IMR-90 (cell line): ENCODE results near the gene ADISSP. TPM values are rescaled to one million over a fixed set of nuclear protein-coding genes. Genes with fewer than 3 reads are reported as not detected.

Source experiments
- ATAC-seq: fragments of 200-7000 bp; cut with Tn5 transposase; 2 replicates; pipeline ENCODE4 v1.9.1; 2020; ENCODE audit warnings: low read depth, mild to moderate bottlenecking, moderate library complexity
- BruUV-seq: library from RNA; stranded (reverse); fragments of 400-500 nt; replicated peaks from 2 replicates; lab custom pipeline; 2021; lab: Mats Ljungman, UMichigan
- CTCF ChIA-PET: fragments of 300-600 bp; formaldehyde crosslinking; extraction: SDS; loops from one replicate; lab custom pipeline; 2021; ENCODE audit warnings: antibody characterized with exemption; lab: Yijun Ruan, JAX
- POLR2A ChIA-PET: fragments of 300-600 bp; sonication (Branson Sonifier 250); formaldehyde crosslinking; loops from one replicate; lab custom pipeline; 2022; ENCODE audit warnings: antibody characterized with exemption; ENCODE audit not compliant: unreplicated experiment; lab: Charles Lee
- DNase-seq: peaks from one replicate; pipeline ENCODE4 v3.0.0; 2013
- H2AFZ ChIP-seq: replicated peaks from 2 replicates; pipeline ENCODE3; 2013; ENCODE audit warnings: low read length, mild to moderate bottlenecking; ENCODE audit not compliant: poor library complexity
- H2AK5ac ChIP-seq: 2 replicates; pipeline ENCODE4 v1.6.1; 2013; ENCODE audit warnings: low read depth, low read length, inconsistent platforms
- H2AK9ac ChIP-seq: replicated peaks from 2 replicates; pipeline ENCODE3; 2013; ENCODE audit warnings: mild to moderate bottlenecking, low read depth, low read length, moderate library complexity; ENCODE audit not compliant: poor library complexity
- H2BK120ac ChIP-seq: 2 replicates; pipeline ENCODE4 v1.6.1; 2013; ENCODE audit warnings: low read depth, low read length, inconsistent platforms
- H2BK15ac ChIP-seq: 3 replicates; pipeline ENCODE4 v1.6.1; 2013; ENCODE audit warnings: low read depth, low read length, inconsistent platforms
- H2BK20ac ChIP-seq: 2 replicates; pipeline ENCODE4 v1.6.1; 2013; ENCODE audit warnings: low read depth, mild to moderate bottlenecking, inconsistent platforms, low read length, moderate library complexity
- H2BK5ac ChIP-seq: 2 replicates; pipeline ENCODE4 v1.6.1; 2013; ENCODE audit warnings: mild to moderate bottlenecking, low read depth, low read length, inconsistent platforms; ENCODE audit not compliant: poor library complexity, severe bottlenecking
- H3K14ac ChIP-seq: replicated peaks from 2 replicates; pipeline ENCODE4 v1.6.1; 2013; ENCODE audit warnings: low read depth, low read length, inconsistent platforms
- H3K18ac ChIP-seq: 2 replicates; pipeline ENCODE4 v1.6.1; 2013; ENCODE audit warnings: low read depth, low read length, control low read depth
- H3K23ac ChIP-seq: 2 replicates; pipeline ENCODE4 v1.6.1; 2013; ENCODE audit warnings: low read depth, low read length, inconsistent platforms
- H3K27ac ChIP-seq: 2 replicates; pipeline ENCODE4 v1.5.1; 2013; ENCODE audit warnings: mild to moderate bottlenecking, control low read depth, low read length; ENCODE audit not compliant: insufficient read depth
- H3K27me3 ChIP-seq: 2 replicates; pipeline ENCODE4 v1.6.1; 2013; ENCODE audit warnings: low read length; ENCODE audit not compliant: control insufficient read depth, insufficient read depth
- H3K36me3 ChIP-seq: 2 replicates; pipeline ENCODE4 v1.6.1; 2013; ENCODE audit warnings: low read length, mixed read lengths; ENCODE audit not compliant: control insufficient read depth, insufficient read depth
- H3K4ac ChIP-seq: 2 replicates; pipeline ENCODE4 v1.6.1; 2013; ENCODE audit warnings: low read depth, low read length, inconsistent platforms
- H3K4me1 ChIP-seq: 2 replicates; pipeline ENCODE4 v1.6.1; 2013; ENCODE audit warnings: low read length, mixed read lengths; ENCODE audit not compliant: control insufficient read depth, insufficient read depth
- H3K4me2 ChIP-seq: 2 replicates; pipeline ENCODE4 v1.6.1; 2013; ENCODE audit warnings: low read depth, mild to moderate bottlenecking, control low read depth, low read length, moderate library complexity
- H3K4me3 ChIP-seq: 2 replicates; pipeline ENCODE4 v1.5.1; 2013; ENCODE audit warnings: low read depth, mild to moderate bottlenecking, control low read depth, low read length, moderate library complexity; ENCODE audit not compliant: insufficient read depth
- H3K56ac ChIP-seq: 2 replicates; pipeline ENCODE4 v1.6.1; 2013; ENCODE audit warnings: low read length, inconsistent platforms; ENCODE audit not compliant: insufficient read depth; ENCODE audit errors: extremely low read depth
- H3K79me1 ChIP-seq, 2 experiments: 2 replicates each; pipeline ENCODE4 v1.6.1; 2013; ENCODE audit warnings: low read length in 2 of 2, inconsistent platforms in 1 of 2, low read depth in 1 of 2
- H3K9ac ChIP-seq: 2 replicates; pipeline ENCODE4 v1.6.1; 2013; ENCODE audit warnings: low read depth, low read length, control low read depth
- H3K9me1 ChIP-seq: 2 replicates; pipeline ENCODE4 v1.6.1; 2013; ENCODE audit warnings: low read length, inconsistent platforms; ENCODE audit not compliant: insufficient read depth
- H3K9me3 ChIP-seq: 2 replicates; pipeline ENCODE4 v1.6.1; 2013; ENCODE audit warnings: low read length; ENCODE audit not compliant: control insufficient read depth, insufficient read depth
- H4K20me1 ChIP-seq: 2 replicates; pipeline ENCODE4 v1.6.1; 2013; ENCODE audit warnings: low read length, inconsistent platforms; ENCODE audit not compliant: insufficient read depth
- H4K5ac ChIP-seq: 2 replicates; pipeline ENCODE4 v1.6.1; 2013; ENCODE audit warnings: mild to moderate bottlenecking, low read depth, low read length, control low read depth
- H4K8ac ChIP-seq, 2 experiments: 2 replicates each; pipeline ENCODE4 v1.6.1; 2013; ENCODE audit warnings: low read depth in 2 of 2, low read length in 2 of 2, control low read depth in 1 of 2, inconsistent platforms in 1 of 2
- H4K91ac ChIP-seq: 2 replicates; pipeline ENCODE4 v1.6.1; 2013; ENCODE audit warnings: low read depth, low read length, inconsistent platforms; ENCODE audit not compliant: insufficient read depth
- MAFK ChIP-seq: IDR thresholded peaks from 2 replicates; pipeline ENCODE4 v1.6.1; 2012; ENCODE audit warnings: low read depth, low read length, improper control_type of control experiment
- WGBS, 2 experiments: methylation state at CpG; one replicate each; pipeline versions ENCODE4 v1.1.5 to v1.1.7; 2013; ENCODE audit warnings: missing lambda C conversion rate in 2 of 2; ENCODE audit not compliant: insufficient read length in 1 of 2; ENCODE audit errors: extremely low coverage in 2 of 2; 5-methylcytosine and 5-hydroxymethylcytosine counted together
- dilution Hi-C: fragments of 300-500 bp; cut with HindIII; formaldehyde crosslinking; loops from one replicate; pipeline ENCODE4 v1.14.3; 2018; ENCODE audit warnings: low sequenced_read_pairs; ENCODE audit not compliant: unreplicated experiment
- in situ Hi-C: fragments of 300-500 bp; cut with MboI; formaldehyde crosslinking; loops from 3 replicates; pipeline ENCODE4 v1.14.3; 2019; ENCODE audit warnings: low sequenced_read_pairs, inconsistent platforms, mixed read lengths
- intact Hi-C: fragments of 100-400 bp; cut with micrococcal nuclease; formaldehyde crosslinking; loops from 2 replicates; pipeline ENCODE4 v1.10.0; 2022
- polyA plus RNA-seq, 3 experiments: library from polyadenylated mRNA; depleted of rRNA; stranded (reverse); fragments of >200 nt; gene quantifications; 2 replicates each; pipeline ENCODE4 v1.2.3, GENCODE V29; 2012; ENCODE audit warnings: low replicate concordance in 1 of 3
- total RNA-seq: library from RNA; depleted of rRNA; stranded (reverse); fragments of >200 nt; gene quantifications from 2 replicates; pipeline ENCODE4 v1.2.3, GENCODE V29; 2012

Gene ADISSP
- total and polyA plus RNA-seq, 2 of the 4 experiments (the other 2 are of a cell fraction): 31.9 to 58.2 TPM

- no peak overlapping the region for H2BK20ac ChIP-seq
- in situ Hi-C loops (no loop called here), intact Hi-C loops (no loop called here), dilution Hi-C loops (no loop called here)
- no peaks in the 10 kb centered on the region for H3K36me3 ChIP-seq
- no peak overlapping the region for H3K4me3 ChIP-seq
- H3K27me3 ChIP-seq: peaks cover 27% of the 10 kb centered on the region
- no peaks in the 10 kb centered on the region for H4K20me1 ChIP-seq
- no peak overlapping the region for H3K18ac ChIP-seq
- H3K9ac ChIP-seq: no peak overlapping the region
- H4K5ac ChIP-seq: no peak overlapping the region
- ATAC-seq (no peak), DNase-seq (no peak)
- H2BK120ac ChIP-seq: no peak overlapping the region
- no TSS peak for BruUV-seq
- CTCF ChIA-PET: no interaction called here
- H2AFZ ChIP-seq: no peak overlapping the region
- H3K4me2 ChIP-seq: no peak overlapping the region
- no peak for TF ChIP-seq MAFK
- no peaks in the 10 kb centered on the region for H3K9me3 ChIP-seq
- no peaks in the 10 kb centered on the region; the same call in 1 of the 2 replicates for H3K9me1 ChIP-seq
- no peak overlapping the region for H3K56ac ChIP-seq
- H2BK5ac ChIP-seq: no peak overlapping the region
- H3K79me1 ChIP-seq: no peaks in the 10 kb centered on the region
- H3K27ac ChIP-seq: no peak overlapping the region
- POLR2A ChIA-PET: no interaction called here
- no peak overlapping the region for H4K8ac ChIP-seq
- no peak overlapping the region for H2AK9ac ChIP-seq
- no peak overlapping the region for H2BK15ac ChIP-seq
- 88% methylated on average over 5 of the region's 8 CpGs; no CpG with 5 or more reads in 1 of the 2 experiments for WGBS, 2 experiments
- no peak overlapping the region for H2AK5ac ChIP-seq
- H3K23ac ChIP-seq: no peak overlapping the region
- no peak overlapping the region for H3K14ac ChIP-seq
- H3K4ac ChIP-seq: no peak overlapping the region
- no peak overlapping the region for H4K91ac ChIP-seq
- no peaks in the 10 kb centered on the region for H3K4me1 ChIP-seq
Observed at GRCh38 chr20:3723284-3723683, 44.3 kb downstream of the ADISSP start.
